Endodermal cell (in vitro differentiated cells): ENCODE data around the gene ZNF280D. TPM values are rescaled to one million over a fixed set of nuclear protein-coding genes. Genes with fewer than 3 reads are reported as not detected.

Experiments used
- DNase-seq: peaks from one replicate; pipeline ENCODE4 v3.0.0-alpha.2; 2017
- H3K27ac ChIP-seq: 2 replicates; pipeline ENCODE4 v1.5.1; 2013; ENCODE audit warnings: mild to moderate bottlenecking, low read depth, low read length, moderate library complexity
- H3K27me3 ChIP-seq: 2 replicates; pipeline ENCODE4 v1.6.1; 2013; ENCODE audit warnings: mild to moderate bottlenecking, low read length, moderate library complexity; ENCODE audit not compliant: insufficient read depth, control insufficient read depth, poor library complexity, severe bottlenecking
- H3K36me3 ChIP-seq: 2 replicates; pipeline ENCODE4 v1.7.0; 2013; ENCODE audit warnings: mild to moderate bottlenecking, low read length, moderate library complexity; ENCODE audit not compliant: control insufficient read depth, insufficient read depth
- H3K4me1 ChIP-seq: one replicate; pipeline ENCODE4 v1.7.0; 2013; ENCODE audit warnings: low read length; ENCODE audit not compliant: control insufficient read depth, insufficient read depth
- H3K4me3 ChIP-seq: 2 replicates; pipeline ENCODE4 v1.5.1; 2013; ENCODE audit warnings: mild to moderate bottlenecking, low read length, moderate library complexity
- H3K9ac ChIP-seq: 2 replicates; pipeline ENCODE4 v1.6.1; 2013; ENCODE audit warnings: mild to moderate bottlenecking, low read length, moderate library complexity; ENCODE audit not compliant: poor library complexity, severe bottlenecking; ENCODE audit errors: extremely low read depth
- H3K9me3 ChIP-seq: 2 replicates; pipeline ENCODE4 v1.6.1; 2013; ENCODE audit warnings: mild to moderate bottlenecking, low read length, moderate library complexity; ENCODE audit not compliant: control insufficient read depth
- H3K27ac Mint-ChIP-seq: 2 replicates; pipeline ENCODE4 v1.8.0; 2020; ENCODE audit warnings: mixed read lengths
- H3K27me3 Mint-ChIP-seq: 2 replicates; pipeline ENCODE4 v1.8.0; 2021; ENCODE audit warnings: mild to moderate bottlenecking, mixed read lengths; ENCODE audit not compliant: insufficient read depth
- H3K36me3 Mint-ChIP-seq: 2 replicates; pipeline ENCODE4 v1.8.0; 2020; ENCODE audit warnings: low read depth, mixed read lengths
- H3K4me1 Mint-ChIP-seq: 2 replicates; pipeline ENCODE4 v1.8.0; 2020; ENCODE audit warnings: mixed read lengths
- H3K4me3 Mint-ChIP-seq: 2 replicates; pipeline ENCODE4 v1.8.0; 2020; ENCODE audit warnings: mild to moderate bottlenecking, moderate library complexity, mixed read lengths
- H3K9me3 Mint-ChIP-seq: 2 replicates; pipeline ENCODE4 v1.8.0; 2020; ENCODE audit warnings: mild to moderate bottlenecking, mixed read lengths
- WGBS, 2 experiments: methylation state at CpG; one replicate each; pipeline versions ENCODE4 v1.1.5 to v1.1.7; 2013; ENCODE audit warnings: missing lambda C conversion rate in 2 of 2, mixed read lengths in 1 of 2; ENCODE audit not compliant: insufficient coverage in 1 of 2, insufficient read length in 1 of 2; 5-methylcytosine and 5-hydroxymethylcytosine counted together
- total RNA-seq, 2 donors: library from RNA; stranded (reverse); fragmentation: NEBNext Ultra II Directional in 1 of 2; extraction: Animal tissue kit (Norgen Biotek cat#: 25700) in 1 of 2; gene quantifications; 2 replicates in 1 of 2; 3 replicates in 1 of 2; pipeline ENCODE4 v1.2.1, GENCODE V29; 2021
- TF ChIP-seq, protein P1 (sequence below): fragments of 200-600 bp; sonication (generic); conservative IDR thresholded peaks from 2 replicates; pipeline ENCODE4 v1.5.0; 2021; ENCODE audit warnings: antibody characterized with exemption, mild to moderate bottlenecking

ZNF280D gene
- total RNA-seq, 2 donors from 2014 or later: 22.0 to 35.1 TPM

GRCh38 chr15:56723787-56724186 lies 9.5 kb downstream of the ZNF280D start:
- WGBS, 2 experiments: 89% methylated on average over 3 to 4 of the region's 4 CpGs

DNA sequence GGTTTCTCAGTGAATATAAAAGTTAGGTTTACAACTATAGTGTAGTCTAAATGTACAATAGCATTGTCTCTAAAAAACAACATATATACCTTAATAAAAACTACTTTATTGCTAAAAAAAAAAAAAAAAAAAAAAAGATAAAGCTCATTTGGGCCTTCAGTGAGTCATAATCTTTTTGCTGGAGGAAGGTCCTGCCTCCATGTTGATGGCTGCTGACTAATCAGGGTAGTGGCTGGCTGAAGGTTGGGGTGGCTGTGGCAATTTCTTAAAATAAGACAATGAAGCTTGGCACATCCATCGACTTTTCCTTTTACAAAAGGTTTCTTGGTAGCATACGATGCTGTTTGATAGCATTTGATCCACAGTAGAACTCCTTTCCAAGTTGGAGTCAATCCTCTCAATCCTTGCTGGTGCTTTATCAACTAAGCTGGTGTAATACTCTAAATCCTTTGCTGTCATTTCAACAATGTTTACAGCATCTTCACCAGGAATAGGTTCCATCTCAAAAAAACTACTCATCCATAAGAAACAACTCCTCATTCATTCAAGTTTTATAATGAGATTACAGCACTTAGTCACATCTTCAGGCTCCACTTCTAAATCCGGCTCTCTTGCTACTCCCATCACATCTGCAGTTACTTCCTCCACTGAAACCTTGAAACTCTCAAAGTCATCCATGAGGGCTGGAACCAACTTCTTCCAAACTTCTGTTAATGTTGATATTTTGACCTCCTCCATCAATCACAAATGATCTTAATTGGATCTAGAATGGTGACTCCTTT lies 13.3 kb downstream of the ZNF280D start:
- no peaks in the 10 kb centered on the region for H3K36me3 ChIP-seq
- H3K36me3 Mint-ChIP-seq: no peaks in the 10 kb centered on the region
- no peak overlapping the region for H3K4me3 Mint-ChIP-seq
- no peak overlapping the region for H3K27ac ChIP-seq
- no peaks in the 10 kb centered on the region for H3K9me3 ChIP-seq
- no peak overlapping the region for H3K4me3 ChIP-seq
- DNase-seq: no peak
- H3K4me1 Mint-ChIP-seq: peaks cover 51% of the 10 kb centered on the region
- no peak overlapping the region for H3K9ac ChIP-seq
- no peaks in the 10 kb centered on the region for H3K27me3 Mint-ChIP-seq
- H3K4me1 ChIP-seq: peaks cover 11% of the 10 kb centered on the region
- no peaks in the 10 kb centered on the region for H3K27me3 ChIP-seq
- TF ChIP-seq, protein P1, sequence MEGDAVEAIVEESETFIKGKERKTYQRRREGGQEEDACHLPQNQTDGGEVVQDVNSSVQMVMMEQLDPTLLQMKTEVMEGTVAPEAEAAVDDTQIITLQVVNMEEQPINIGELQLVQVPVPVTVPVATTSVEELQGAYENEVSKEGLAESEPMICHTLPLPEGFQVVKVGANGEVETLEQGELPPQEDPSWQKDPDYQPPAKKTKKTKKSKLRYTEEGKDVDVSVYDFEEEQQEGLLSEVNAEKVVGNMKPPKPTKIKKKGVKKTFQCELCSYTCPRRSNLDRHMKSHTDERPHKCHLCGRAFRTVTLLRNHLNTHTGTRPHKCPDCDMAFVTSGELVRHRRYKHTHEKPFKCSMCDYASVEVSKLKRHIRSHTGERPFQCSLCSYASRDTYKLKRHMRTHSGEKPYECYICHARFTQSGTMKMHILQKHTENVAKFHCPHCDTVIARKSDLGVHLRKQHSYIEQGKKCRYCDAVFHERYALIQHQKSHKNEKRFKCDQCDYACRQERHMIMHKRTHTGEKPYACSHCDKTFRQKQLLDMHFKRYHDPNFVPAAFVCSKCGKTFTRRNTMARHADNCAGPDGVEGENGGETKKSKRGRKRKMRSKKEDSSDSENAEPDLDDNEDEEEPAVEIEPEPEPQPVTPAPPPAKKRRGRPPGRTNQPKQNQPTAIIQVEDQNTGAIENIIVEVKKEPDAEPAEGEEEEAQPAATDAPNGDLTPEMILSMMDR: no peak
- no peak overlapping the region for H3K27ac Mint-ChIP-seq
- no peaks in the 10 kb centered on the region for H3K9me3 Mint-ChIP-seq
- WGBS, 2 experiments: 95 to 97% methylated on average over 3 of the region's 3 CpGs

More at GRCh38 chr15:56723787-56724186, 9.5 kb downstream of the ZNF280D start:
- Mint-ChIP-seq H3K27me3 (no peaks in the 10 kb centered on the region), H3K27ac (no peak overlapping the region), H3K36me3 (peaks cover 7% of the 10 kb centered on the region), H3K4me1 (peaks cover 28% of the 10 kb centered on the region), H3K4me3 (no peak overlapping the region), H3K9me3 (no peaks in the 10 kb centered on the region)
- no peak for DNase-seq
- H3K9ac ChIP-seq: no peak overlapping the region
- H3K4me1 ChIP-seq: peaks cover 5% of the 10 kb centered on the region
- no peaks in the 10 kb centered on the region for H3K36me3 ChIP-seq
- no peak overlapping the region for H3K4me3 ChIP-seq
- no peaks in the 10 kb centered on the region for H3K27me3 ChIP-seq
- no peaks in the 10 kb centered on the region for H3K9me3 ChIP-seq
- no peak overlapping the region for H3K27ac ChIP-seq
- TF ChIP-seq, protein P1: no peak

DNA sequence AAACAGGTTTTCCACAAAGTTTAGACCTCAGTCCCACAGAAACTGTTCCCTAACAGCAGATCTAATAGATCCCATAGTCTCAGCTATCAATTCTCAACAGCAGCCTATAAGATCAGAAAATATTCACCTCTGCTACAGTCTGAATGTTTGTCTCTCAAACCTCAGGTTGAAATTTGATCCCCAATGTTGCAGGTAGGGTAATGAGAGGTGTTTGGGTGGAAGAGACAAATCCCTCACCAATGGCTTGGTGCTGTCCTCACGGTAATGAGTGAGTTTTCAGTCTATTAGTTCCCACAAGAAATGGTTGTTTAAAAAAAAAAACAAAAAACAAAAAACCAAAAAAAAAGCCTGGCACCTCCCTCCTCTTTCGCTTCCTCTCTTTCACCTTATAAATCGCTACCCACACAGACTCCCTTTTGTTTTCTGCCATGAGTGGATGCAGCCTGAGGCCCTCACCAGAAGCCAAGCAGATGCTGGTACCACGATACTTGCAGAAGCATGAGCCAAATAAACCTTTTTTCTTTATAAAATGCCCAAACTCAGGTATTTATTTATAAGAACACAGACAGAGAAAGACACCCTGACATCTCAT lies 14.2 kb downstream of the ZNF280D start:
- H3K27me3 ChIP-seq: no peaks in the 10 kb centered on the region
- H3K27ac ChIP-seq: no peak overlapping the region
- H3K4me3 ChIP-seq: no peak overlapping the region
- no peaks in the 10 kb centered on the region for H3K9me3 Mint-ChIP-seq
- peaks cover 42% of the 10 kb centered on the region for H3K4me1 Mint-ChIP-seq
- TF ChIP-seq, protein P1: no peak
- no peaks in the 10 kb centered on the region for H3K27me3 Mint-ChIP-seq
- H3K27ac Mint-ChIP-seq: peak overlapping the region; percentile 73
- no peaks in the 10 kb centered on the region for H3K36me3 ChIP-seq
- DNase-seq: no peak
- H3K9ac ChIP-seq: no peak overlapping the region
- H3K4me3 Mint-ChIP-seq: no peak overlapping the region
- H3K4me1 ChIP-seq: peaks cover 10% of the 10 kb centered on the region
- H3K36me3 Mint-ChIP-seq: no peaks in the 10 kb centered on the region
- 95 to 99% methylated on average over 3 to 4 of the region's 4 CpGs for WGBS, 2 experiments
- no peaks in the 10 kb centered on the region for H3K9me3 ChIP-seq
